ENCODE data around the gene IL17D. TPM values are rescaled to one million over a fixed set of nuclear protein-coding genes. Genes with fewer than 3 reads are reported as not detected.

The IL17D gene
- total RNA-seq, 1 donor, result 2.2 TPM

GRCh38 chr13:20699715-20700114, 3.8 kb upstream of the IL17D start:
- Histone ChIP-seq H3K4me3 (ENCODE audit: insufficient read depth, low read length) (no peak overlapping the region), H2AFZ (ENCODE audit: low read length) (no peak overlapping the region), H3K27ac (ENCODE audit: low read depth, low read length) (no peak overlapping the region), H3K4me1 (ENCODE audit: insufficient read depth, low read length) (peaks cover 8% of the 10 kb centered on the region), H3K79me2 (ENCODE audit: insufficient read depth, low read length) (no peaks in the 10 kb centered on the region), H3K9me3 (ENCODE audit: low read depth, low read length) (no peaks in the 10 kb centered on the region), H3K36me3 (ENCODE audit: insufficient read depth, low read length) (no peaks in the 10 kb centered on the region), H3K4me2 (ENCODE audit: insufficient read depth, low read length) (no peak overlapping the region), H3K27me3 (ENCODE audit: insufficient read depth, low read length) (peaks cover 26% of the 10 kb centered on the region), H4K20me1 (ENCODE audit: insufficient read depth, low read length) (no peaks in the 10 kb centered on the region)
- DNase-seq (ENCODE audit: insufficient read length, low spot score, missing footprints), result no peak
- TF ChIP-seq CTCF (IDR thresholded peaks at IDR 0.05; ENCODE audit: extremely low read depth, low read depth, low read length), result no peak

GRCh38 chr13:20700288-20700687, 3.2 kb upstream of the IL17D start:
- peak; percentile 58 for DNase-seq (ENCODE audit: insufficient read length, low spot score, missing footprints)
- no peak overlapping the region for H3K27ac ChIP-seq (ENCODE audit: low read depth, low read length)
- no peaks in the 10 kb centered on the region for H3K9me3 ChIP-seq (ENCODE audit: low read depth, low read length)
- H3K27me3 ChIP-seq (ENCODE audit: insufficient read depth, low read length), result peaks cover 26% of the 10 kb centered on the region
- H3K36me3 ChIP-seq (ENCODE audit: insufficient read depth, low read length), result no peaks in the 10 kb centered on the region
- H2AFZ ChIP-seq (ENCODE audit: low read length), result no peak overlapping the region
- H3K4me2 ChIP-seq (ENCODE audit: insufficient read depth, low read length), result no peak overlapping the region
- no peaks in the 10 kb centered on the region for H4K20me1 ChIP-seq (ENCODE audit: insufficient read depth, low read length)
- no peaks in the 10 kb centered on the region for H3K79me2 ChIP-seq (ENCODE audit: insufficient read depth, low read length)
- TF ChIP-seq CTCF (IDR thresholded peaks at IDR 0.05; ENCODE audit: extremely low read depth, low read depth, low read length), result no peak
- H3K4me1 ChIP-seq (ENCODE audit: insufficient read depth, low read length), result peaks cover 8% of the 10 kb centered on the region
- H3K4me3 ChIP-seq (ENCODE audit: insufficient read depth, low read length), result no peak overlapping the region

- Histone ChIP-seq H4K20me1 (ENCODE audit: insufficient read depth, low read length) (no peaks in the 10 kb centered on the region), H3K36me3 (ENCODE audit: insufficient read depth, low read length) (no peaks in the 10 kb centered on the region), H3K9me3 (ENCODE audit: low read depth, low read length) (no peaks in the 10 kb centered on the region), H3K27ac (ENCODE audit: low read depth, low read length) (no peak overlapping the region), H3K27me3 (ENCODE audit: insufficient read depth, low read length) (peaks cover 26% of the 10 kb centered on the region), H3K4me2 (ENCODE audit: insufficient read depth, low read length) (no peak overlapping the region), H3K79me2 (ENCODE audit: insufficient read depth, low read length) (no peaks in the 10 kb centered on the region), H3K4me1 (ENCODE audit: insufficient read depth, low read length) (peaks cover 8% of the 10 kb centered on the region), H3K4me3 (ENCODE audit: insufficient read depth, low read length) (no peak overlapping the region), H2AFZ (ENCODE audit: low read length) (no peak overlapping the region)
- TF ChIP-seq CTCF (IDR thresholded peaks at IDR 0.05; ENCODE audit: extremely low read depth, low read depth, low read length), result no peak
- DNase-seq (ENCODE audit: insufficient read length, low spot score, missing footprints), result peak; percentile 63
Measured at GRCh38 chr13:20701461-20701860, 2.0 kb upstream of the IL17D start.

- peak overlapping the region; percentile 94 for H3K4me2 ChIP-seq (ENCODE audit: insufficient read depth, low read length)
- H3K27ac ChIP-seq (ENCODE audit: low read depth, low read length), result no peak overlapping the region
- peak overlapping the region; percentile 85 for H2AFZ ChIP-seq (ENCODE audit: low read length)
- DNase-seq (ENCODE audit: insufficient read length, low spot score, missing footprints), result peak; percentile 87
- peaks cover 8% of the 10 kb centered on the region for H3K4me1 ChIP-seq (ENCODE audit: insufficient read depth, low read length)
- H3K27me3 ChIP-seq (ENCODE audit: insufficient read depth, low read length), result peaks cover 26% of the 10 kb centered on the region
- no peaks in the 10 kb centered on the region for H3K79me2 ChIP-seq (ENCODE audit: insufficient read depth, low read length)
- no peak for TF ChIP-seq CTCF (IDR thresholded peaks at IDR 0.05; ENCODE audit: extremely low read depth, low read depth, low read length)
- no peaks in the 10 kb centered on the region for H3K36me3 ChIP-seq (ENCODE audit: insufficient read depth, low read length)
- H3K9me3 ChIP-seq (ENCODE audit: low read depth, low read length), result no peaks in the 10 kb centered on the region
- H4K20me1 ChIP-seq (ENCODE audit: insufficient read depth, low read length), result no peaks in the 10 kb centered on the region
- H3K4me3 ChIP-seq (ENCODE audit: insufficient read depth, low read length), result peak overlapping the region; percentile 82
Measured at GRCh38 chr13:20702530-20702914, 977 bp upstream of the IL17D start.

Measured in osteoblast (primary cell).